Trophoblast cell (in vitro differentiated cells and primary cell): ENCODE results near the gene FRMD4A.

Source experiments
- DNase-seq, 2 donors: peaks; one replicate each; pipeline ENCODE4 v3.0.0-alpha.2; 2016
- H2AFZ ChIP-seq: 2 replicates; pipeline ENCODE4 v1.6.1; 2013; ENCODE audit warnings: low read length, moderate library complexity, mild to moderate bottlenecking; ENCODE audit not compliant: insufficient read depth, poor library complexity
- H2AK5ac ChIP-seq: 2 replicates; pipeline ENCODE4 v1.6.1; 2013; ENCODE audit warnings: mild to moderate bottlenecking, low read length
- H2BK120ac ChIP-seq: 2 replicates; pipeline ENCODE4 v1.6.1; 2013; ENCODE audit warnings: low read length, mild to moderate bottlenecking, moderate library complexity; ENCODE audit not compliant: insufficient read depth, poor library complexity
- H2BK12ac ChIP-seq: 2 replicates; pipeline ENCODE4 v1.6.1; 2013; ENCODE audit warnings: mild to moderate bottlenecking, low read length, moderate library complexity
- H2BK5ac ChIP-seq: 2 replicates; pipeline ENCODE4 v1.6.1; 2013; ENCODE audit warnings: low read length, low read depth, moderate library complexity, mild to moderate bottlenecking; ENCODE audit not compliant: poor library complexity
- H3K14ac ChIP-seq: 2 replicates; pipeline ENCODE4 v1.6.1; 2013; ENCODE audit warnings: mild to moderate bottlenecking, low read length
- H3K18ac ChIP-seq: 2 replicates; pipeline ENCODE4 v1.6.1; 2013; ENCODE audit warnings: mild to moderate bottlenecking, low read length
- H3K23ac ChIP-seq: 2 replicates; pipeline ENCODE4 v1.6.1; 2013; ENCODE audit warnings: low read length
- H3K27ac ChIP-seq: 2 replicates; pipeline ENCODE4 v1.5.1; 2013; ENCODE audit warnings: low read depth, mild to moderate bottlenecking, inconsistent platforms, low read length, moderate library complexity
- H3K27me3 ChIP-seq: 2 replicates; pipeline ENCODE4 v1.6.1; 2013; ENCODE audit warnings: inconsistent platforms, mild to moderate bottlenecking, low read length, moderate library complexity; ENCODE audit not compliant: insufficient read depth
- H3K36me3 ChIP-seq, 2 experiments: 1 replicate in 1 of 2; 2 replicates in 1 of 2; pipeline ENCODE4 v1.6.1; 2013; ENCODE audit warnings: low read length in 2 of 2, mild to moderate bottlenecking in 2 of 2, moderate library complexity in 1 of 2; ENCODE audit not compliant: insufficient read depth in 2 of 2, control insufficient read depth in 1 of 2
- H3K4ac ChIP-seq: 2 replicates; pipeline ENCODE4 v1.6.1; 2013; ENCODE audit warnings: low read depth, mild to moderate bottlenecking, low read length, moderate library complexity
- H3K4me1 ChIP-seq, 2 experiments: 1 replicate in 1 of 2; 2 replicates in 1 of 2; pipeline ENCODE4 v1.6.1; 2013; ENCODE audit warnings: low read length in 2 of 2, mild to moderate bottlenecking in 2 of 2, moderate library complexity in 1 of 2; ENCODE audit not compliant: insufficient read depth in 2 of 2, control insufficient read depth in 1 of 2
- H3K4me2 ChIP-seq: 2 replicates; pipeline ENCODE4 v1.6.1; 2013; ENCODE audit warnings: inconsistent platforms, mild to moderate bottlenecking, low read length, moderate library complexity
- H3K4me3 ChIP-seq: 2 replicates; pipeline ENCODE4 v1.5.1; 2013; ENCODE audit warnings: mild to moderate bottlenecking, low read depth, low read length, inconsistent platforms
- H3K79me1 ChIP-seq: one replicate; pipeline ENCODE4 v1.6.1; 2013; ENCODE audit warnings: low read length
- H3K79me2 ChIP-seq: 2 replicates; pipeline ENCODE4 v1.6.1; 2013; ENCODE audit warnings: low read length, mild to moderate bottlenecking; ENCODE audit not compliant: control insufficient read depth, insufficient read depth, poor library complexity
- H3K9ac ChIP-seq: 2 replicates; pipeline ENCODE4 v1.6.1; 2013; ENCODE audit warnings: mild to moderate bottlenecking, low read length
- H3K9me3 ChIP-seq: 2 replicates; pipeline ENCODE4 v1.6.1; 2013; ENCODE audit warnings: low read depth, mild to moderate bottlenecking, control low read depth, inconsistent platforms, low read length; ENCODE audit not compliant: insufficient read depth
- H4K12ac ChIP-seq: 2 replicates; pipeline ENCODE4 v1.6.1; 2013; ENCODE audit warnings: low read depth, mild to moderate bottlenecking, low read length, moderate library complexity
- H4K8ac ChIP-seq: 2 replicates; pipeline ENCODE4 v1.6.1; 2013; ENCODE audit warnings: low read depth, mild to moderate bottlenecking, low read length, moderate library complexity
- H4K91ac ChIP-seq: one replicate; pipeline ENCODE4 v1.6.1; 2013; ENCODE audit warnings: low read depth, mild to moderate bottlenecking, low read length, moderate library complexity
- WGBS: extraction: QIAGEN DNeasy Blood & Tissue Kit; methylation state at CpG from one replicate; pipeline ENCODE4 v1.1.7; 2013; ENCODE audit warnings: missing lambda C conversion rate; ENCODE audit not compliant: insufficient read length, insufficient coverage; ENCODE audit errors: extremely low coverage; 5-methylcytosine and 5-hydroxymethylcytosine counted together

FRMD4A gene

DNA sequence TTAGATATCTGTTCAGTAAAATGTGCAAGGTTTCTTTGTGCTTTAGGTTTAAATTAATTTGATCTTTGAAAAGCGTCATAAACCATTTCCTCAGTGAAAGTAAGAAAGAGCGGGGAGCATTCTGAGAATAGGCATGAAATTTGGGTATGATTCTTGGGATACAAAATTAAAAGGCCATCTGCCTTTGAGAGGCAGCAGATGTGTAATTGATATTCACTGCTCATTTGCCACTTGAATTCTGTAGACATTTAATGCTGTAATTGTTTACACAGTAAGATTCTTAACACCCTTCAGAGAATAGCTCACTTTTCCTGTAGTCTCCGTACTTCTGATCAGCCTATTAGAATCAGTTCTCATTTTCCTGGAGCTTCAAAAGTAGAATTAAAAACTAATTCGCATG, 18.7 kb downstream of the FRMD4A start:
- no peak overlapping the region for H2BK12ac ChIP-seq
- no peak overlapping the region for H3K27ac ChIP-seq
- H2BK5ac ChIP-seq: no peak overlapping the region
- no peak overlapping the region for H3K14ac ChIP-seq
- no peak overlapping the region for H2BK120ac ChIP-seq
- H3K79me1 ChIP-seq: no peaks in the 10 kb centered on the region
- no peaks in the 10 kb centered on the region for H3K4me1 ChIP-seq
- H4K8ac ChIP-seq: no peak overlapping the region
- no peak overlapping the region for H3K23ac ChIP-seq
- H3K79me2 ChIP-seq: no peaks in the 10 kb centered on the region
- H3K4ac ChIP-seq: no peak overlapping the region
- no peak overlapping the region for H3K9ac ChIP-seq
- no peak overlapping the region for H3K4me2 ChIP-seq
- no peak overlapping the region for H4K12ac ChIP-seq
- H2AFZ ChIP-seq: no peak overlapping the region
- H3K36me3 ChIP-seq: no peaks in the 10 kb centered on the region
- H3K9me3 ChIP-seq: no peaks in the 10 kb centered on the region
- no peak overlapping the region for H2AK5ac ChIP-seq
- H3K4me3 ChIP-seq: no peak overlapping the region
- no CpG with 5 or more reads among the region's 4 CpGs for WGBS
- no peaks in the 10 kb centered on the region for H3K27me3 ChIP-seq
- H4K91ac ChIP-seq: no peak overlapping the region
- H3K18ac ChIP-seq: no peak overlapping the region
- no peak for DNase-seq

DNA sequence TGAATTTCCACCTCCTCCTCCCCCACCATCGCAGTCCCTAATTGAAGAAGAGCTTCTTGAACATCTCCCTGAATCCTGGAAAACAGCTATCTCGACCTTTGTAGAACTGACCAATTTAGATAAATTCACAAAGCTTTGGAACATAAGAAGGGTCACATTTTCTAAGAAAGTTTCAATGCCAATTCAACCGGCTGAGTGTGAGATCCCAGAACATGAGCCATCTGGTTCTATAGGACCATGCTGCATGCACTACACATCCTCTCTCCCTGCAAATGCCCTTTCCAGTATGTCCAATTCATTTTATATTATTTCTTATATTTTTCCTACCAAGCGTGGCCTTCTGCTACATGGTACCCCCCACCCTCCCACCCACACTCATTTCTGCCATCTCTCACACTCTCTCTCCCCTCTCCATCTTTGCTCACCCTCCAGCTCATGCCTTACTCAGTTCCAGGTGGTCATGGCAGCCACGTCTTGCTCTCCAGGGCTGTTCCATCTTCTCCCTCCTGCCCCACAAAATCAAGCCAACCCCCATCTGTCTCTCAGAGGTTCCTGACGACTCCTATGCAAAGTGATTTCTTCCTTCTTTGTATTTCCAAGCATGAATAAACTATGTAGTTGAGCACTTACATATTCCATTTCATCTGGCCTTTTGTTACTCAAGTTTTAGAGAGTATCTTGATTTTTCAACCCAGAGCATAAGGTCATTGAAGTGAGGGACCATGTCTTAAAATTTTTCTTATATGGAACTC, 19.3 kb downstream of the FRMD4A start:
- Histone ChIP-seq H2BK12ac (no peak overlapping the region), H3K27ac (no peak overlapping the region), H4K91ac (no peak overlapping the region), H3K9ac (no peak overlapping the region), H3K4me3 (no peak overlapping the region), H3K4me1 (no peaks in the 10 kb centered on the region), H3K4me2 (no peak overlapping the region), H3K36me3 (no peaks in the 10 kb centered on the region), H3K27me3 (no peaks in the 10 kb centered on the region), H2BK120ac (no peak overlapping the region), H2BK5ac (no peak overlapping the region), H4K8ac (no peak overlapping the region), H2AFZ (no peak overlapping the region), H3K4ac (no peak overlapping the region), H3K23ac (no peak overlapping the region), H3K14ac (no peak overlapping the region), H4K12ac (no peak overlapping the region), H3K9me3 (no peaks in the 10 kb centered on the region), H3K79me1 (no peaks in the 10 kb centered on the region), H2AK5ac (no peak overlapping the region), H3K79me2 (no peaks in the 10 kb centered on the region), H3K18ac (no peak overlapping the region)
- DNase-seq: no peak
- WGBS: no CpG with 5 or more reads among the region's 6 CpGs

DNA sequence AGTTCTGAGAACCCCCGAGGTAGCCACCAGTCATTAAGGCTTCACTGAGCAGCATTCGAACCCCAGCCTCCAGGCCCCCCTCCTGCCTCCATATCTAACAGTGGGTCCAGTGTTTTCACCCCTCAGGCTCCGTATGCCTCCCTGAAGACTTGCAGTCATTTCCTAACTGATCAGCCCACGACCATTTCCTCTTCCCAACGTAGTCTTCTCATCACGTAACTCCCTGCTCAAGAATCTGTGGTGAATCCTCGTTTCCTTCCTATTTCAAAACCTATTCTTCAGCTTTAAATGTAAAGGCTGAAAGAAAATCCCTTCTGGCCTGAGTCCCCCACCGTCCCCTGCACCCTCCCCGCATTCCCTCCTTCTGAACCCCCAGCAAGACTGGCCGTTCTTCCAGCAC, 21.1 kb downstream of the FRMD4A start:
- DNase-seq: no peak
- no peaks in the 10 kb centered on the region for H3K9me3 ChIP-seq
- no peaks in the 10 kb centered on the region for H3K79me1 ChIP-seq
- H3K4me2 ChIP-seq: no peak overlapping the region
- no peaks in the 10 kb centered on the region for H3K79me2 ChIP-seq
- no peak overlapping the region for H3K4ac ChIP-seq
- no peaks in the 10 kb centered on the region for H3K27me3 ChIP-seq
- no peak overlapping the region for H3K18ac ChIP-seq
- no peak overlapping the region for H4K12ac ChIP-seq
- H3K27ac ChIP-seq: no peak overlapping the region
- H3K23ac ChIP-seq: no peak overlapping the region
- H3K36me3 ChIP-seq: no peaks in the 10 kb centered on the region
- no peak overlapping the region for H4K8ac ChIP-seq
- H2AFZ ChIP-seq: no peak overlapping the region
- no CpG with 5 or more reads among the region's 10 CpGs for WGBS
- no peak overlapping the region for H2BK12ac ChIP-seq
- no peak overlapping the region for H3K9ac ChIP-seq
- H4K91ac ChIP-seq: no peak overlapping the region
- H2BK5ac ChIP-seq: no peak overlapping the region
- H2BK120ac ChIP-seq: no peak overlapping the region
- no peaks in the 10 kb centered on the region for H3K4me1 ChIP-seq
- no peak overlapping the region for H2AK5ac ChIP-seq
- H3K14ac ChIP-seq: no peak overlapping the region
- no peak overlapping the region for H3K4me3 ChIP-seq

DNA sequence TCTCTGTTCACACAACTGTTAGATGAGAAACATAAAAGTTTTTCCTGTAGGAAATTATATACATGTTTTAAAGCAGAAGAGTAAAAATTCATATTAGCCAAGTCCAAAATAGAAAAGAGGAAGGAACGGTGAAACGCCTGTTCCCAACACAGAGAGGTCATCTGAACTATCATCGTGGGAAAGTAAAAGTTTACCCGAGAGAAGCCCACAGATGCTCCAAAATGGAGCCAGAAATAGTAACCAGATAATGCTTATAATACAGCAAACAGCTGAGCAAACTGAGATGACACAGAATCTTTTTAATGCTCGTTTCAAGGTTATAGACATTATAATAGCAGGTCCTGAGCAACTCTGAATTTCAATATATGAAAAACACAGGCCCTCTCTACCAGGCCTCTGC, 24.5 kb downstream of the FRMD4A start:
- no peaks in the 10 kb centered on the region for H3K9me3 ChIP-seq
- H3K9ac ChIP-seq: no peak overlapping the region
- no peak for DNase-seq
- no peak overlapping the region for H3K4ac ChIP-seq
- no peak overlapping the region for H3K18ac ChIP-seq
- H4K8ac ChIP-seq: no peak overlapping the region
- no peak overlapping the region for H3K14ac ChIP-seq
- H2BK5ac ChIP-seq: no peak overlapping the region
- H3K4me3 ChIP-seq: no peak overlapping the region
- no peaks in the 10 kb centered on the region for H3K27me3 ChIP-seq
- no peak overlapping the region for H2BK12ac ChIP-seq
- H3K27ac ChIP-seq: no peak overlapping the region
- WGBS: no CpG with 5 or more reads among the region's 5 CpGs
- H4K12ac ChIP-seq: no peak overlapping the region
- no peaks in the 10 kb centered on the region for H3K79me1 ChIP-seq
- H3K36me3 ChIP-seq: no peaks in the 10 kb centered on the region
- no peak overlapping the region for H4K91ac ChIP-seq
- no peaks in the 10 kb centered on the region for H3K79me2 ChIP-seq
- no peak overlapping the region for H3K4me2 ChIP-seq
- H2AFZ ChIP-seq: no peak overlapping the region
- H2BK120ac ChIP-seq: no peak overlapping the region
- no peak overlapping the region for H2AK5ac ChIP-seq
- no peaks in the 10 kb centered on the region for H3K4me1 ChIP-seq
- H3K23ac ChIP-seq: no peak overlapping the region
